Measurements from ENCODE around the gene RTF2. TPM values are rescaled to one million over a fixed set of nuclear protein-coding genes. Genes with fewer than 3 reads are reported as not detected.

RTF2 gene
- total RNA-seq, 1 donor from 2014 or later: 75.3 TPM

DNA sequence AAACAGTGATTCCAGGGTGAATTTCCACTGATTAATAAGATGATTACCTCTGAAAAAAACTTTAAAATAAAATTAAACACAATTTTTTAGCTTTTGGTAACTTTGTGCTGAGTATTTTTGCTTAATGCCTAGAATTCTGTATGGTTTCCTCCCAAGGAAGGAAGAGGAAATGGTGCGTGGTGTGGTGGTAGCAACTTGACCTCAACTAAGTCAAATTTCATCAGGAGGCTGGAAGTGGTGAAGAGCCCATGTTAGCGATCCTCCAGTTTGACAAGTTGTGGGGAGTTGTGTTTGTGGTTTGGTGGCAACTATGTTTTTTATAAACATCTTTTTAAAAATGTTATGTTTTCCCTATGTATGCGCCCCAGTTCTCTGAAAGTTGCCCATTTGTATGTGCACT lies 5.0 kb upstream of the RTF2 start:
- no peak for DNase-seq (ENCODE audit: low read depth, low spot score)
- H3K9me3 Mint-ChIP-seq: no peaks in the 10 kb centered on the region
- H3K4me3 Mint-ChIP-seq: no peak overlapping the region
- no peak overlapping the region for H3K27ac Mint-ChIP-seq (ENCODE audit: unreplicated experiment)
- H3K36me3 Mint-ChIP-seq (ENCODE audit: low read depth): no peaks in the 10 kb centered on the region
- H3K27me3 Mint-ChIP-seq (ENCODE audit: low read depth): peaks cover 6% of the 10 kb centered on the region
- TF ChIP-seq, protein P1, sequence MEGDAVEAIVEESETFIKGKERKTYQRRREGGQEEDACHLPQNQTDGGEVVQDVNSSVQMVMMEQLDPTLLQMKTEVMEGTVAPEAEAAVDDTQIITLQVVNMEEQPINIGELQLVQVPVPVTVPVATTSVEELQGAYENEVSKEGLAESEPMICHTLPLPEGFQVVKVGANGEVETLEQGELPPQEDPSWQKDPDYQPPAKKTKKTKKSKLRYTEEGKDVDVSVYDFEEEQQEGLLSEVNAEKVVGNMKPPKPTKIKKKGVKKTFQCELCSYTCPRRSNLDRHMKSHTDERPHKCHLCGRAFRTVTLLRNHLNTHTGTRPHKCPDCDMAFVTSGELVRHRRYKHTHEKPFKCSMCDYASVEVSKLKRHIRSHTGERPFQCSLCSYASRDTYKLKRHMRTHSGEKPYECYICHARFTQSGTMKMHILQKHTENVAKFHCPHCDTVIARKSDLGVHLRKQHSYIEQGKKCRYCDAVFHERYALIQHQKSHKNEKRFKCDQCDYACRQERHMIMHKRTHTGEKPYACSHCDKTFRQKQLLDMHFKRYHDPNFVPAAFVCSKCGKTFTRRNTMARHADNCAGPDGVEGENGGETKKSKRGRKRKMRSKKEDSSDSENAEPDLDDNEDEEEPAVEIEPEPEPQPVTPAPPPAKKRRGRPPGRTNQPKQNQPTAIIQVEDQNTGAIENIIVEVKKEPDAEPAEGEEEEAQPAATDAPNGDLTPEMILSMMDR (conservative IDR thresholded peaks at IDR 0.05): no peak
- H3K4me1 Mint-ChIP-seq: peaks cover 6% of the 10 kb centered on the region

DNA sequence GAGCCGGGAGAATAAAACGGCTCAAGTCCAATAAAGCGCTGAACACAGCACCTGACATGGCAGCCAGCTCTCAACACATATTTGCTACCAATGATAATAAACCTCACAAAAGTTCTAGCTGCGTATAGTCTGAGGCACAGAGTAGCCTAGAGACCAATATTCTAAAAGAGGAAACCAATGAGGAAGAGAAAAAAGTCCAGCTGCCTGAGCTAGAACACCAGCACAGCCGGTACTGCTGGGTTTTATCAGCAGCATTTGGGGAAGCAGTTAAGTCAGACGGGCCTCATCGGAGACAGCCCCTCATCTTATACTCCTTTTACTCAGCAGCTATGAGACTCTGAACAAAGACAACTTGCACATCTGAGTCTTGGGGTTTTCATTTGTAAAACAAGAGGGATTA lies 2.4 kb upstream of the RTF2 start:
- Mint-ChIP-seq H3K27me3 (ENCODE audit: low read depth) (peaks cover 6% of the 10 kb centered on the region), H3K27ac (ENCODE audit: unreplicated experiment) (no peak overlapping the region), H3K4me1 (peaks cover 22% of the 10 kb centered on the region), H3K9me3 (no peaks in the 10 kb centered on the region), H3K36me3 (ENCODE audit: low read depth) (no peaks in the 10 kb centered on the region), H3K4me3 (peak overlapping the region; percentile 69)
- DNase-seq (ENCODE audit: low read depth, low spot score): no peak
- TF ChIP-seq, protein P1 (conservative IDR thresholded peaks at IDR 0.05): no peak

DNA sequence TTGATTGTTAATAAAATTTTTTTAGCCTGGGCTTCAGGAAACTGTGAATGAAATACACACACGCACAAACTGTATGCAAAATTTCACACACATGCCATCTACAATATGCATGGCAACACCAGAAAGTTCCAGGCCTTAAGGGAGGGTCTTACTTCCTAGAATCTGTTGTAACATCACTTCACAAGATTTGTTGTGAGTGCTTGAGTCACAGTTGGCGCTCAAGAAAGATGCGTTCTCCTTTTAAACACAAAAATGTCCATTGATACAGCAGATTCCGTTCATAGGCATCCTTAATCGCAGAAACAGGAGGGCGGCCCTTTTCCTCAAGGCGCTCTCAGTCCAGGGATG lies 485 bp upstream of the RTF2 start:
- Mint-ChIP-seq H3K4me3 (peak overlapping the region; percentile 98), H3K9me3 (no peaks in the 10 kb centered on the region), H3K27me3 (ENCODE audit: low read depth) (peaks cover 4% of the 10 kb centered on the region), H3K27ac (ENCODE audit: unreplicated experiment) (peak overlapping the region; percentile 93), H3K4me1 (peaks cover 22% of the 10 kb centered on the region), H3K36me3 (ENCODE audit: low read depth) (no peaks in the 10 kb centered on the region)
- TF ChIP-seq, protein P1 (conservative IDR thresholded peaks at IDR 0.05): no peak
- DNase-seq (ENCODE audit: low read depth, low spot score): no peak

DNA sequence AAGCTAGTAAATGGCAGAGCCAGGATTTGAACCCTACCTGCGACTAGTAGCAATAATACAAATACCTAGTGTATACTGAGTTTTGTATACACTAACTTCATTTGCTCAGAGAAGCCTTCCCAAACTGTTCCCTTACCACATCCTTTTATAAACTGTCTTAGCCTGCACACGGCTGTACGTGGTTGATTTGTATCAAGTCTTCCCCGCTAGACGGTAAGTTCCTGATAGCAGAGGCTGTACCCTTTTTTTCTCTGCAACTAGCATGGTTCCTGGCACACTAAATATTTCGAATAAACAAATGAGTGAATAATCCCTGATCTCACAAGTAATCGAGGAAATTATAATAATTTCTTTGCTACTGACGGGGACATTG lies 636 bp downstream of the RTF2 start:
- Mint-ChIP-seq H3K4me1 (peaks cover 22% of the 10 kb centered on the region), H3K27me3 (ENCODE audit: low read depth) (peaks cover 1% of the 10 kb centered on the region), H3K9me3 (no peaks in the 10 kb centered on the region), H3K27ac (ENCODE audit: unreplicated experiment) (peak overlapping the region; percentile 86), H3K36me3 (ENCODE audit: low read depth) (no peaks in the 10 kb centered on the region), H3K4me3 (peak overlapping the region; percentile 98)
- TF ChIP-seq, protein P1 (conservative IDR thresholded peaks at IDR 0.05): no peak
- no peak for DNase-seq (ENCODE audit: low read depth, low spot score)

DNA sequence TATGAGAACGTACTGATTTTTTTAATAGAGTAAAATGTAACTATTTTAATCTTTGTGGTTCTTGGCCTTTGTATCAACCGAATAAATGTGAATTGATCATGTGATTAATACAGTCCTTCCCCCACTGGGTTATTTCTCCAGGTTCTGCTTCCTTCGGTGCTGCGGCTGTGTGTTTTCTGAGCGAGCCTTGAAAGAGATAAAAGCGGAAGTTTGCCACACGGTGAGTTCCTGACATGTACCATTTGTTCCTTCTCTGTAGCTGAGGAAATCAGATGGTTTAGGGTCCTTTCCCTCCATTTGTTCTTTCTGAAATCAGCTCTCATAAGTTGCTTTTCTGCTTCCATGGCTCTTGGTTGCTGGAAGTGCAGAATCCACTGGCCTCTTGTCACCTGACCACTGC lies 15.5 kb downstream of the RTF2 start:
- no peaks in the 10 kb centered on the region for H3K9me3 Mint-ChIP-seq
- H3K27ac Mint-ChIP-seq (ENCODE audit: unreplicated experiment): no peak overlapping the region
- no peaks in the 10 kb centered on the region for H3K27me3 Mint-ChIP-seq (ENCODE audit: low read depth)
- no peak overlapping the region for H3K4me3 Mint-ChIP-seq
- DNase-seq (ENCODE audit: low read depth, low spot score): no peak
- no peaks in the 10 kb centered on the region for H3K4me1 Mint-ChIP-seq
- TF ChIP-seq, protein P1 (conservative IDR thresholded peaks at IDR 0.05): no peak
- peaks cover 2% of the 10 kb centered on the region for H3K36me3 Mint-ChIP-seq (ENCODE audit: low read depth)

DNA sequence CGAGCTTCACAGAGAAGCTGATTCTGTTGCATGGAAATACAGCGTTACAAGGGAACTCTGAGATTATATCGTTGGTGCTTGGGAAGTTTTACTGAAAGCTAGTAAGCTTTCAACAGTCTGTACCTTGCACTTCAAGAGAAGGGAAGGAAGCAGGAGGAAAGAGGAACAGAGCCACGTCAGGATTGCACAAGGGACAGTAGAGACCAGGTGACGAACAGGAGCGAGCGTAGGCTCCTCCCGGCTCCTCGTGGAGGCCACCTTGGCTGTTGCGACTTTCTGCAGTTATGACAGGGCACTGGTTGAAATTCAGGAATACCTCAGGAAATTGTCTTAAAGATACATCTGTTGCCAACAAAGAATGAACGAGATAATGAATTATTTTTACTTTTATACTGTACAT lies 18.8 kb downstream of the RTF2 start:
- no peaks in the 10 kb centered on the region for H3K4me1 Mint-ChIP-seq
- no peaks in the 10 kb centered on the region for H3K9me3 Mint-ChIP-seq
- DNase-seq (ENCODE audit: low read depth, low spot score): no peak
- TF ChIP-seq, protein P1 (conservative IDR thresholded peaks at IDR 0.05): no peak
- no peak overlapping the region for H3K27ac Mint-ChIP-seq (ENCODE audit: unreplicated experiment)
- H3K36me3 Mint-ChIP-seq (ENCODE audit: low read depth): no peaks in the 10 kb centered on the region
- H3K27me3 Mint-ChIP-seq (ENCODE audit: low read depth): no peaks in the 10 kb centered on the region
- H3K4me3 Mint-ChIP-seq: no peak overlapping the region
